ENCODE data around the gene TEX11. TPM values are rescaled to one million over a fixed set of nuclear protein-coding genes. Genes with fewer than 3 reads are reported as not detected.

Gene TEX11
- total and polyA plus RNA-seq, 9 of the 15 experiments (the other 6 are each of a cell fraction or from before 2014, with no cell fraction given) = 0.27 to 1.1 (median 0.45) TPM

DNA sequence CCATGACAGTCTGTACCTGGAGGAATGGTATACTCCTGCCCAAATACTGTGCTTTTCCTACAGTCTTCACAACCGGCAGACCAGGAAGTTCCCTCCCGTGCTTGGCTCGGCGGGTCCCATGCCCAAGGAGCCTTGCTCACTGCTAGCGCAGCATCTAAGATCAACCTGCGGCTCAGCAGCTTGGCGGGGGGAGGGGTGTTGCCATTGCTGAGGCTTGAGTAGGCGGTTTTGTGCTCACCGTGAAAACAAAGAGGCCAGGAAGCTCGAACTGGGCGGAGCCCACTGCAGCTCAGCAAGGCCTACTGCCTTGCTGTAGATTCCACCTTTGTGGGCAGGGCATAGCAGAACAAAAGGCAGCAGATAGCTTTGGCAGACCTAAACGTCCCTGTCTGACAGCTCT is 152.7 kb downstream of the TEX11 start (continued):
- TF ChIP-seq KLF1 (tag; IDR thresholded peaks at IDR 0.05) (no peak), FOXK2 (conservative IDR thresholded peaks at IDR 0.05 in 1 of 2, IDR thresholded peaks at IDR 0.05 in 1 of 2; ENCODE audit: low read depth in 2 of 2) (no peak), USF2 (CRISPR knock-in tag; IDR thresholded peaks at IDR 0.05) (no peak), ZNF695 (CRISPR knock-in tag; IDR thresholded peaks at IDR 0.05) (no peak)

GRCh38 chrX:70754169-70754848 is 154.2 kb downstream of the TEX11 start:
- in situ Hi-C loops (cut with MboI) = loop anchor here (25.0 kb wide), 1 partner anchor 583 kb away; no protein-coding TSS in a partner anchor

More at GRCh38 chrX:70754169-70754848, 154.2 kb downstream of the TEX11 start:
- Histone ChIP-seq H2AFZ (ENCODE audit: low read depth, low read length) (no peak overlapping the region), H3K9me1 (ENCODE audit: control insufficient read depth, insufficient read depth, low read length) (no peaks in the 10 kb centered on the region), H3K4me2 (ENCODE audit: insufficient read depth, low read length) (no peak overlapping the region), H3K9me3 (replicated peaks; ENCODE audit: control insufficient read depth, insufficient read depth, low read depth, low read length) (no peaks in the 10 kb centered on the region), H4K20me1 (replicated peaks; ENCODE audit: control insufficient read depth, insufficient read depth, low read length) (no peaks in the 10 kb centered on the region), H3K4me1 (replicated peaks in 1 of 2; ENCODE audit: control insufficient read depth in 2 of 2, insufficient read depth in 2 of 2, low read length in 2 of 2) (no peaks in the 10 kb centered on the region; a peak in 1 of 5 replicates), H3K36me3 (ENCODE audit: control insufficient read depth, insufficient read depth, low read length) (no peaks in the 10 kb centered on the region), H3K79me2 (ENCODE audit: control insufficient read depth, insufficient read depth, low read length) (no peaks in the 10 kb centered on the region), H3K27me3 (ENCODE audit: control insufficient read depth in 2 of 2, insufficient read depth in 2 of 2, low read length in 2 of 2) (no peaks in the 10 kb centered on the region), H3K9ac (ENCODE audit: insufficient read depth in 1 of 2, low read depth in 2 of 2, low read length in 2 of 2) (no peak overlapping the region), H3K27ac (ENCODE audit: extremely low read depth, low read depth, low read length) (no peak overlapping the region), H3K4me3 (no peak overlapping the region)
- ATAC-seq = peak; percentile 63
- DNase-seq (ENCODE audit: extremely low read depth in 1 of 4, low spot score in 3 of 4) = peak in 1 of 4 experiments; percentile 4
- no peak for FAIRE-seq
- ChIA-PET POLR2A (interaction anchor here (0.6 kb wide), 1 partner anchor 439 kb away, joined by 3 read pairs; no protein-coding TSS in a partner anchor), CTCF (ENCODE audit: low intra/inter-chr PET ratio) (no interaction called here)
- intact Hi-C loops (cut with micrococcal nuclease) = no loop called here
- WGBS (ENCODE audit: insufficient coverage, low coverage, missing lambda C conversion rate) = 20% methylated on average over 1 of the region's 2 CpGs
- no TSS peak for BruUV-seq (replicated peaks)
- TF ChIP-seq, protein P1, sequence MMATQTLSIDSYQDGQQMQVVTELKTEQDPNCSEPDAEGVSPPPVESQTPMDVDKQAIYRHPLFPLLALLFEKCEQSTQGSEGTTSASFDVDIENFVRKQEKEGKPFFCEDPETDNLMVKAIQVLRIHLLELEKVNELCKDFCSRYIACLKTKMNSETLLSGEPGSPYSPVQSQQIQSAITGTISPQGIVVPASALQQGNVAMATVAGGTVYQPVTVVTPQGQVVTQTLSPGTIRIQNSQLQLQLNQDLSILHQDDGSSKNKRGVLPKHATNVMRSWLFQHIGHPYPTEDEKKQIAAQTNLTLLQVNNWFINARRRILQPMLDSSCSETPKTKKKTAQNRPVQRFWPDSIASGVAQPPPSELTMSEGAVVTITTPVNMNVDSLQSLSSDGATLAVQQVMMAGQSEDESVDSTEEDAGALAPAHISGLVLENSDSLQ (IDR thresholded peaks at IDR 0.05) = peak; percentile 62
- TF ChIP-seq CBX1 (IDR thresholded peaks at IDR 0.05; ENCODE audit: low read depth) = no peak

All from K562 (cell line).